ENCODE data around the gene PWP2. TPM values are rescaled to one million over a fixed set of nuclear protein-coding genes. Genes with fewer than 3 reads are reported as not detected.

The PWP2 gene
- polyA plus RNA-seq, 2 of the 4 experiments (the other 2 are of a cell fraction), result 5.8 to 9.8 TPM

- no peak for TF ChIP-seq HOXB5 (CRISPR knock-in tag; IDR thresholded peaks at IDR 0.05)
- no peak for TF ChIP-seq PBX3 (IDR thresholded peaks at IDR 0.05)
- TF ChIP-seq NPAS2 (CRISPR knock-in tag; IDR thresholded peaks at IDR 0.05; ENCODE audit: borderline replicate concordance), result no peak
- TF ChIP-seq NR3C1 (IDR thresholded peaks at IDR 0.05), result no peak
These were observed 35.1 kb upstream of the PWP2 start (continued) for GRCh38 chr21:44072111-44072510.

GRCh38 chr21:44074315-44074958, 32.8 kb upstream of the PWP2 start:
- TF ChIP-seq HES2 (IDR thresholded peaks at IDR 0.05) (no peak), POLR2A (IDR thresholded peaks at IDR 0.05; ENCODE audit: low read length) (no peak), CHD2 (IDR thresholded peaks at IDR 0.05; ENCODE audit: low read length, partially characterized antibody) (no peak), PHF8 (IDR thresholded peaks at IDR 0.05; ENCODE audit: borderline replicate concordance, low read depth) (no peak), BHLHE40 (IDR thresholded peaks at IDR 0.05; ENCODE audit: low read depth, low read length) (no peak), CBX2 (IDR thresholded peaks at IDR 0.05; ENCODE audit: borderline replicate concordance, low read depth) (no peak), ESRRA (IDR thresholded peaks at IDR 0.05; ENCODE audit: borderline replicate concordance, low read length) (no peak), CHD4 (IDR thresholded peaks at IDR 0.05; ENCODE audit: borderline replicate concordance) (no peak), JUNB (IDR thresholded peaks at IDR 0.05) (no peak), CBX8 (IDR thresholded peaks at IDR 0.05) (no peak), TFCP2L1 (CRISPR knock-in tag; IDR thresholded peaks at IDR 0.05) (no peak), HOXA7 (CRISPR knock-in tag; IDR thresholded peaks at IDR 0.05) (no peak), HEYL (CRISPR knock-in tag; IDR thresholded peaks at IDR 0.05) (no peak), ZC3H11A (IDR thresholded peaks at IDR 0.05) (no peak), GATA3 (IDR thresholded peaks at IDR 0.05; ENCODE audit: borderline replicate concordance) (no peak), RFX5 (IDR thresholded peaks at IDR 0.05) (no peak), KDM1A (IDR thresholded peaks at IDR 0.05; ENCODE audit: low read depth) (no peak), SMC3 (IDR thresholded peaks at IDR 0.05) (no peak), PBX3 (IDR thresholded peaks at IDR 0.05) (no peak)
- CTCF ChIA-PET, result no interaction called here

GRCh38 chr21:44076316-44076715, 30.9 kb upstream of the PWP2 start:
- DNase-seq (ENCODE audit: low read depth in 1 of 2, low spot score in 1 of 2) (no peak), ATAC-seq (no peak), FAIRE-seq (no peak)
- H3K27ac ChIP-seq, result no peak overlapping the region
- CTCF ChIA-PET, result interaction anchor here (1.5 kb wide), 1 partner anchor 9 kb away, joined by 5 read pairs; no protein-coding TSS in a partner anchor
- TF ChIP-seq EP300 (IDR thresholded peaks at IDR 0.05) (no peak), USF2 (IDR thresholded peaks at IDR 0.05) (no peak), ZFP36 (IDR thresholded peaks at IDR 0.05; ENCODE audit: borderline replicate concordance, partially characterized antibody) (no peak), TP53 (CRISPR knock-in tag; IDR thresholded peaks at IDR 0.05) (no peak), RFX5 (IDR thresholded peaks at IDR 0.05) (no peak), ZSCAN20 (CRISPR knock-in tag; IDR thresholded peaks at IDR 0.05) (no peak), MAZ (IDR thresholded peaks at IDR 0.05; ENCODE audit: borderline replicate concordance, low read depth, low read length) (no peak), HEYL (CRISPR knock-in tag; IDR thresholded peaks at IDR 0.05) (no peak), ZC3H11A (IDR thresholded peaks at IDR 0.05) (no peak), TFCP2L1 (CRISPR knock-in tag; IDR thresholded peaks at IDR 0.05) (no peak), HDAC2 (IDR thresholded peaks at IDR 0.05) (no peak), HOXA7 (CRISPR knock-in tag; IDR thresholded peaks at IDR 0.05) (no peak), E2F6 (IDR thresholded peaks at IDR 0.05; ENCODE audit: borderline replicate concordance, low read depth) (no peak)
- no peak overlapping the region for H3K4me2 ChIP-seq
- H3K4me1 ChIP-seq, result no peaks in the 10 kb centered on the region
- WGBS (ENCODE audit: missing lambda C conversion rate), result 83% methylated on average over 5 of the region's 5 CpGs
- no peaks in the 10 kb centered on the region for H3K9me3 ChIP-seq
- no peak overlapping the region for H3K4me3 ChIP-seq
- POLR2A ChIA-PET, result no interaction called here

More at GRCh38 chr21:44074315-44074958, 32.8 kb upstream of the PWP2 start:
- no peak for FAIRE-seq
- Histone ChIP-seq H3K4me2 (no peak overlapping the region), H3K4me3 (no peak overlapping the region), H3K4me1 (no peaks in the 10 kb centered on the region), H3K9me3 (no peaks in the 10 kb centered on the region), H3K27ac (no peak overlapping the region)
- WGBS (ENCODE audit: missing lambda C conversion rate), result 97% methylated on average over 9 of the region's 11 CpGs
- no peak for ATAC-seq
- POLR2A ChIA-PET, result no interaction called here
- DNase-seq (ENCODE audit: low read depth in 1 of 2, low spot score in 1 of 2), result no peak

Data from A549 (cell line).